SK-N-SH treated with all-trans-retinoic acid at 6 μM for 48 hours (cell line): ENCODE measurements around the gene BCKDHA.

Source experiments
- ATAC-seq: fragments of 200-7000 bp; cut with Tn5 transposase; 3 replicates; pipeline ENCODE4 v1.9.1; 2020; ENCODE audit warnings: mild to moderate bottlenecking, moderate library complexity
- ARNTL ChIP-seq: fragments of 450-650 bp; formaldehyde crosslinking; IDR thresholded peaks from 2 replicates; pipeline ENCODE4 v1.5.0; 2020; ENCODE audit warnings: low read depth, mild to moderate bottlenecking, moderate library complexity, borderline replicate concordance
- BACH2 ChIP-seq: fragments of 250-450 bp; sonication (Bioruptor Pico); IDR thresholded peaks from 2 replicates; pipeline ENCODE4 v1.9.0; 2021; ENCODE audit warnings: mild to moderate bottlenecking, borderline replicate concordance
- CREB5 ChIP-seq: fragments of 250-450 bp; sonication (Bioruptor Pico); IDR thresholded peaks from 2 replicates; pipeline ENCODE4 v1.5.1; 2020; ENCODE audit warnings: low read depth, mild to moderate bottlenecking, moderate library complexity
- CSDC2 ChIP-seq: fragments of 250-450 bp; sonication (Bioruptor Pico); IDR thresholded peaks from 2 replicates; pipeline ENCODE4 v1.5.0; 2020; ENCODE audit warnings: mild to moderate bottlenecking, moderate library complexity
- CSRNP3 ChIP-seq: fragments of 250-450 bp; sonication (Bioruptor Pico); IDR thresholded peaks from 2 replicates; pipeline ENCODE4 v1.5.1; 2021; ENCODE audit warnings: mild to moderate bottlenecking, moderate library complexity
- ESRRG ChIP-seq: fragments of 250-450 bp; sonication (Bioruptor Pico); IDR thresholded peaks from 2 replicates; pipeline ENCODE4 v1.6.1; 2021; ENCODE audit warnings: mild to moderate bottlenecking
- GLIS3 ChIP-seq: fragments of 250-450 bp; sonication (Bioruptor Pico); IDR thresholded peaks from 2 replicates; pipeline ENCODE4 v1.5.0; 2020; ENCODE audit warnings: mild to moderate bottlenecking, moderate library complexity
- ISL1 ChIP-seq: fragments of 250-450 bp; sonication (Bioruptor Pico); IDR thresholded peaks from 2 replicates; pipeline ENCODE4 v2.1.2; 2022; ENCODE audit warnings: mild to moderate bottlenecking, moderate library complexity
- OSR1 ChIP-seq: fragments of 250-450 bp; sonication (Bioruptor Pico); IDR thresholded peaks from 2 replicates; pipeline ENCODE4 v1.8.0; 2022; ENCODE audit warnings: moderate library complexity, mild to moderate bottlenecking, inconsistent platforms
- PATZ1 ChIP-seq: fragments of 250-450 bp; sonication (Bioruptor Pico); IDR thresholded peaks from 2 replicates; pipeline ENCODE4 v1.8.0; 2020; ENCODE audit warnings: mild to moderate bottlenecking, moderate library complexity, borderline replicate concordance
- POU6F1 ChIP-seq: fragments of 250-450 bp; sonication (Bioruptor Pico); IDR thresholded peaks from 2 replicates; pipeline ENCODE4 v1.8.0; 2021; ENCODE audit warnings: low read depth, mild to moderate bottlenecking, moderate library complexity, borderline replicate concordance
- RARB ChIP-seq: fragments of 250-450 bp; sonication (Bioruptor Pico); IDR thresholded peaks from 2 replicates; pipeline ENCODE4 v1.8.0; 2021; ENCODE audit warnings: mild to moderate bottlenecking, moderate library complexity
- SNAI2 ChIP-seq: fragments of 250-450 bp; sonication (Bioruptor Pico); IDR thresholded peaks from 2 replicates; pipeline ENCODE4 v1.5.0; 2020; ENCODE audit warnings: mild to moderate bottlenecking, moderate library complexity
- TCF4 ChIP-seq: fragments of 250-450 bp; sonication (Bioruptor Pico); IDR thresholded peaks from 2 replicates; pipeline ENCODE4 v1.8.0; 2021; ENCODE audit warnings: mild to moderate bottlenecking, moderate library complexity, borderline replicate concordance
- TOX ChIP-seq: fragments of 250-450 bp; sonication (Bioruptor Pico); IDR thresholded peaks from 2 replicates; pipeline ENCODE4 v1.8.0; 2021; ENCODE audit warnings: mild to moderate bottlenecking, moderate library complexity, borderline replicate concordance
- TSHZ2 ChIP-seq: fragments of 250-450 bp; sonication (Bioruptor Pico); IDR thresholded peaks from 2 replicates; pipeline ENCODE4 v1.5.0; 2020; ENCODE audit warnings: mild to moderate bottlenecking, moderate library complexity
- ZC3H10 ChIP-seq: fragments of 250-450 bp; sonication (Bioruptor Pico); IDR thresholded peaks from 2 replicates; pipeline ENCODE4 v1.5.1; 2021; ENCODE audit warnings: mild to moderate bottlenecking, moderate library complexity
- ZFP3 ChIP-seq: fragments of 250-450 bp; sonication (Bioruptor Pico); IDR thresholded peaks from 2 replicates; pipeline ENCODE4 v1.5.0; 2020; ENCODE audit warnings: mild to moderate bottlenecking, moderate library complexity
- ZNF565 ChIP-seq: fragments of 450-650 bp; formaldehyde crosslinking; conservative IDR thresholded peaks from 2 replicates; pipeline ENCODE4 v1.5.0; 2020; ENCODE audit warnings: low read depth, mild to moderate bottlenecking, moderate library complexity
- ZNF8 ChIP-seq: fragments of 450-650 bp; formaldehyde crosslinking; IDR thresholded peaks from 2 replicates; pipeline ENCODE4 v1.5.0; 2020; ENCODE audit warnings: mild to moderate bottlenecking, moderate library complexity

BCKDHA gene

GRCh38 chr19:41384351-41384750, 13.3 kb upstream of the BCKDHA start (continued):
- TF ChIP-seq CREB5 (CRISPR knock-in tag), result no peak
- no peak for TF ChIP-seq ARNTL (CRISPR knock-in tag)
- TF ChIP-seq TCF4, result no peak
- TF ChIP-seq ZNF8, result no peak
- no peak for TF ChIP-seq ISL1
- TF ChIP-seq ZC3H10 (CRISPR knock-in tag), result no peak

GRCh38 chr19:41386442-41386841, 11.2 kb upstream of the BCKDHA start:
- no peak for TF ChIP-seq CSDC2
- TF ChIP-seq BACH2 (CRISPR knock-in tag), result no peak
- no peak for TF ChIP-seq PATZ1 (CRISPR knock-in tag)
- TF ChIP-seq POU6F1, result no peak
- TF ChIP-seq GLIS3 (CRISPR knock-in tag), result no peak
- no peak for TF ChIP-seq TOX (CRISPR knock-in tag)
- TF ChIP-seq ZNF8, result no peak
- no peak for TF ChIP-seq ESRRG (CRISPR knock-in tag)
- no peak for TF ChIP-seq ZFP3 (CRISPR knock-in tag)
- no peak for TF ChIP-seq CSRNP3
- TF ChIP-seq ZNF565, result no peak
- TF ChIP-seq TSHZ2 (CRISPR knock-in tag), result no peak
- TF ChIP-seq SNAI2, result no peak
- no peak for TF ChIP-seq OSR1
- TF ChIP-seq CREB5 (CRISPR knock-in tag), result no peak
- no peak for TF ChIP-seq TCF4
- ATAC-seq, result no peak

- TF ChIP-seq TSHZ2 (CRISPR knock-in tag), result no peak
- no peak for TF ChIP-seq ZNF8
- no peak for TF ChIP-seq RARB (CRISPR knock-in tag)
- no peak for TF ChIP-seq CSDC2
- no peak for TF ChIP-seq TOX (CRISPR knock-in tag)
- TF ChIP-seq CREB5 (CRISPR knock-in tag), result no peak
- TF ChIP-seq ZC3H10 (CRISPR knock-in tag), result no peak
- ATAC-seq, result no peak
Observed at GRCh38 chr19:41391618-41392017, 6.0 kb upstream of the BCKDHA start.
